Erythroblast (primary cell): ENCODE data around the gene TMEM269.

Source experiments
- GATA1 ChIP-seq: IDR thresholded peaks from 2 replicates; pipeline ENCODE4 v1.6.1; 2011; ENCODE audit warnings: low read depth, mild to moderate bottlenecking, control low read depth, low read length, moderate library complexity
- POLR2A ChIP-seq: IDR thresholded peaks from 2 replicates; pipeline ENCODE4 v1.6.1; 2011; ENCODE audit warnings: mild to moderate bottlenecking, low read length

DNA sequence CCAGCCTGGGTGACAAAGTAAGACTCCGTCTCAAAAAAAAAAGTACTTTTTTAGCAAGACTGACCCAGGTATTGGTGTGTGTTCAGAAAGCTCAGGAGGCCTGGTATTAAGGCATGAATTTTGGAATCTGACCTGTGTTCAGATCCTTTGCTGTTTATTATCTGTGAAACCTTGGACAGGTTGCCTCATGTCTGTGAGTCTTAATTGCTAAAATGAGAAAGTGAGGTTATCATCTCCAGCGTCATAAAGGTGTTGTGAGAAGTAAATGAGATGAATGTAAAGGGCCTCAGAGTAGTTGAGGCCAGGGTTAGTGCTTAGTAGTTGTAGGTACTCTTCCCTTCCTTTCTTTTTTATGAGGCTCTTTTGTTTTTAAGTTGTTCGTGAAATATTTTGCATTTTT, 15.0 kb upstream of the TMEM269 start:
- TF ChIP-seq POLR2A (no peak), GATA1 (no peak)
